Prostate gland (tissue), 2 donors: ENCODE measurements around the gene TTC34.

Experiments used
- POLR2A ChIP-seq: fragments of 450-650 bp; IDR thresholded peaks from one replicate; pipeline ENCODE4 v1.6.1; 2016; ENCODE audit warnings: antibody characterized with exemption, mild to moderate bottlenecking
- POLR2AphosphoS5 ChIP-seq: sonication (generic); formaldehyde crosslinking; IDR thresholded peaks from one replicate; pipeline ENCODE4 v1.6.1; 2017; ENCODE audit warnings: antibody characterized with exemption
- TF ChIP-seq, protein P1 (sequence below), 4 experiments: fragments of 200-600 bp in 2 of 4; fragments of 450-650 bp in 2 of 4; sonication (generic) in 2 of 4; IDR thresholded peaks; 1 replicate in 3 of 4; 2 replicates in 1 of 4; pipeline ENCODE4 v1.5.1; 2016 to 2019; ENCODE audit warnings: antibody characterized with exemption in 4 of 4, mild to moderate bottlenecking in 2 of 4, moderate library complexity in 2 of 4

DNA sequence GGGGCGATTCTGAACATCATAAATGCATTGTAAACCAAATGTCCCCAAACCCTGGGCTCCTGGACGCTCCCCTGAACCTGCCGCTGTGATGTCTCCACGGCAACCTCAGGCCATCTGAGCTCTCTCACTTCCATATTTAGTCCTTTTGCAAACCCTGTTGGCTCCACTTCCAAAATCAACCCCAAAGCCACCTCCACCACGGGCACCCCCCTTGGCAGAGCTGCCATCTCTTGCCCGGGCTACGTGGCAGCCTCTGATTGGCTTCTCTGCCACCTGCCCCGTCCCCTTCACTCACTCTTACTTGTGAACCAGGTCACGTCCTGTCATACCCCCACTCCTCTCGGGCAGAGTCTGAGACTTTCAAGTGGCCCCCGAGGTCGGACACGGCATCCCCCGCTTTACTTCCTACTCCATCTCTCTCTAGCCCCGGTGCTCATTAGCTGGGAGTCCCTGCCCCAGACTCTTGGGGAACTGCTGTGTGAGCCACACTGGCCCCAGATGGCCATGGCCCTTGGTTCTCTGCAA is 199.1 kb downstream of the TTC34 start:
- TF ChIP-seq, protein P1, sequence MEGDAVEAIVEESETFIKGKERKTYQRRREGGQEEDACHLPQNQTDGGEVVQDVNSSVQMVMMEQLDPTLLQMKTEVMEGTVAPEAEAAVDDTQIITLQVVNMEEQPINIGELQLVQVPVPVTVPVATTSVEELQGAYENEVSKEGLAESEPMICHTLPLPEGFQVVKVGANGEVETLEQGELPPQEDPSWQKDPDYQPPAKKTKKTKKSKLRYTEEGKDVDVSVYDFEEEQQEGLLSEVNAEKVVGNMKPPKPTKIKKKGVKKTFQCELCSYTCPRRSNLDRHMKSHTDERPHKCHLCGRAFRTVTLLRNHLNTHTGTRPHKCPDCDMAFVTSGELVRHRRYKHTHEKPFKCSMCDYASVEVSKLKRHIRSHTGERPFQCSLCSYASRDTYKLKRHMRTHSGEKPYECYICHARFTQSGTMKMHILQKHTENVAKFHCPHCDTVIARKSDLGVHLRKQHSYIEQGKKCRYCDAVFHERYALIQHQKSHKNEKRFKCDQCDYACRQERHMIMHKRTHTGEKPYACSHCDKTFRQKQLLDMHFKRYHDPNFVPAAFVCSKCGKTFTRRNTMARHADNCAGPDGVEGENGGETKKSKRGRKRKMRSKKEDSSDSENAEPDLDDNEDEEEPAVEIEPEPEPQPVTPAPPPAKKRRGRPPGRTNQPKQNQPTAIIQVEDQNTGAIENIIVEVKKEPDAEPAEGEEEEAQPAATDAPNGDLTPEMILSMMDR (IDR thresholded peaks at IDR 0.05), result no peak
- no peak for TF ChIP-seq POLR2AphosphoS5
- TF ChIP-seq POLR2A, result no peak
